ENCODE data around the gene ANK3.

GRCh38 chr10:60414877-60415585, 25.4 kb upstream of the ANK3 start:
- TF ChIP-seq AFF4 (CRISPR knock-in tag; IDR thresholded peaks at IDR 0.05; ENCODE audit: borderline replicate concordance) (no peak), JAZF1 (CRISPR knock-in tag; IDR thresholded peaks at IDR 0.05) (no peak), ATF3 (CRISPR knock-in tag; conservative IDR thresholded peaks at IDR 0.05) (no peak), CTCF (IDR thresholded peaks at IDR 0.05) (no peak), GTF2I (CRISPR knock-in tag; conservative IDR thresholded peaks at IDR 0.05) (no peak), ZNF416 (CRISPR knock-in tag; IDR thresholded peaks at IDR 0.05) (no peak), NFE2L1 (CRISPR knock-in tag; IDR thresholded peaks at IDR 0.05) (no peak), CREB1 (CRISPR knock-in tag; IDR thresholded peaks at IDR 0.05) (no peak), MYBL2 (CRISPR knock-in tag; IDR thresholded peaks at IDR 0.05) (no peak), JUN (CRISPR knock-in tag; IDR thresholded peaks at IDR 0.05) (no peak), GRHL2 (CRISPR knock-in tag; IDR thresholded peaks at IDR 0.05; ENCODE audit: insufficient replicate concordance, severe bottlenecking) (no peak), HMGA2 (CRISPR knock-in tag; IDR thresholded peaks at IDR 0.05) (no peak), ZNF138 (CRISPR knock-in tag; conservative IDR thresholded peaks at IDR 0.05) (no peak)

Measured in WTC11 (cell line).